ENCODE measurements around the gene OAT. TPM values are rescaled to one million over a fixed set of nuclear protein-coding genes. Genes with fewer than 3 reads are reported as not detected.

The OAT gene
- total RNA-seq, 1 donor from 2014 or later = 119 TPM

DNA sequence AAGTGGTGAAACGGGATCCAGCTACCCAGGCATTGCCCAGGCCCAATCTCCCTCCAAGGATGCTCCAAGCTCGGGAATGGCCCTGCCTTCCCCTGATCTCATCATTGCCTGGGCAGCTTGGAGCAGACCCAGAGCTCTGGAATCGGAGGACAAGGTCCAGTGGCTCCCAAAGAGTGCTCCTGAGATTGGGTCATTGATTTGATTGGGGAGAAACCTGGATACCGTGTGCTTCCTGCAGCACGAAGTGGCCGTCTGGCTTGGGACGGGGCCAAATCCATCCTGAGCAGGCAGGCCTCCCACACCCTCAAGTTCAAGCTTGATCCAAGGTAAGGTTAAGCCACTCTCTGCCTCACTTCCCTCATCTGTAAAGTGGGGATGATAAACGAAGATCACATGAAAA, 69.9 kb downstream of the OAT start:
- Mint-ChIP-seq H3K4me1 (ENCODE audit: low read depth, unreplicated experiment) (no peaks in the 10 kb centered on the region), H3K27me3 (ENCODE audit: low read depth, unreplicated experiment) (peaks cover 31% of the 10 kb centered on the region), H3K27ac (ENCODE audit: unreplicated experiment) (no peak overlapping the region), H3K9me3 (ENCODE audit: unreplicated experiment) (peaks cover 4% of the 10 kb centered on the region), H3K36me3 (ENCODE audit: low read depth, unreplicated experiment) (no peaks in the 10 kb centered on the region), H3K4me3 (ENCODE audit: unreplicated experiment) (no peak overlapping the region)
- Histone ChIP-seq H3K36me3 (ENCODE audit: insufficient read depth, low read length) (no peaks in the 10 kb centered on the region), H4K20me1 (ENCODE audit: insufficient read depth, low read length) (no peaks in the 10 kb centered on the region), H3K4me3 (ENCODE audit: insufficient read depth, low read depth, low read length) (no peak overlapping the region), H3K9ac (ENCODE audit: low read length) (no peak overlapping the region), H3K9me3 (ENCODE audit: insufficient read depth, low read depth, low read length) (no peaks in the 10 kb centered on the region), H3K27me3 (ENCODE audit: insufficient read depth, low read length) (no peaks in the 10 kb centered on the region), H3K79me2 (ENCODE audit: insufficient read depth, low read length) (no peaks in the 10 kb centered on the region), H3K4me1 (ENCODE audit: insufficient read depth, low read length) (no peaks in the 10 kb centered on the region), H3K27ac (ENCODE audit: low read depth, low read length) (no peak overlapping the region), H2AFZ (ENCODE audit: low read depth, low read length) (no peak overlapping the region), H3K4me2 (ENCODE audit: low read length) (no peak overlapping the region)
- TF ChIP-seq, protein P1, sequence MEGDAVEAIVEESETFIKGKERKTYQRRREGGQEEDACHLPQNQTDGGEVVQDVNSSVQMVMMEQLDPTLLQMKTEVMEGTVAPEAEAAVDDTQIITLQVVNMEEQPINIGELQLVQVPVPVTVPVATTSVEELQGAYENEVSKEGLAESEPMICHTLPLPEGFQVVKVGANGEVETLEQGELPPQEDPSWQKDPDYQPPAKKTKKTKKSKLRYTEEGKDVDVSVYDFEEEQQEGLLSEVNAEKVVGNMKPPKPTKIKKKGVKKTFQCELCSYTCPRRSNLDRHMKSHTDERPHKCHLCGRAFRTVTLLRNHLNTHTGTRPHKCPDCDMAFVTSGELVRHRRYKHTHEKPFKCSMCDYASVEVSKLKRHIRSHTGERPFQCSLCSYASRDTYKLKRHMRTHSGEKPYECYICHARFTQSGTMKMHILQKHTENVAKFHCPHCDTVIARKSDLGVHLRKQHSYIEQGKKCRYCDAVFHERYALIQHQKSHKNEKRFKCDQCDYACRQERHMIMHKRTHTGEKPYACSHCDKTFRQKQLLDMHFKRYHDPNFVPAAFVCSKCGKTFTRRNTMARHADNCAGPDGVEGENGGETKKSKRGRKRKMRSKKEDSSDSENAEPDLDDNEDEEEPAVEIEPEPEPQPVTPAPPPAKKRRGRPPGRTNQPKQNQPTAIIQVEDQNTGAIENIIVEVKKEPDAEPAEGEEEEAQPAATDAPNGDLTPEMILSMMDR (IDR thresholded peaks at IDR 0.05; ENCODE audit: insufficient read depth, low read depth, low read length) = no peak
- no peak for TF ChIP-seq EZH2 (IDR thresholded peaks at IDR 0.05; ENCODE audit: insufficient read depth, low read length)
- no peak for DNase-seq (ENCODE audit: low read depth)
- FAIRE-seq = no peak

GRCh38 chr10:124347956-124348355, 70.8 kb downstream of the OAT start:
- Mint-ChIP-seq H3K4me3 (ENCODE audit: unreplicated experiment) (no peak overlapping the region), H3K4me1 (ENCODE audit: low read depth, unreplicated experiment) (no peaks in the 10 kb centered on the region), H3K9me3 (ENCODE audit: unreplicated experiment) (peaks cover 4% of the 10 kb centered on the region), H3K27me3 (ENCODE audit: low read depth, unreplicated experiment) (peaks cover 37% of the 10 kb centered on the region), H3K27ac (ENCODE audit: unreplicated experiment) (no peak overlapping the region), H3K36me3 (ENCODE audit: low read depth, unreplicated experiment) (peaks cover under 1% of the 10 kb centered on the region)
- FAIRE-seq (no peak), DNase-seq (ENCODE audit: low read depth) (no peak)
- H3K36me3 ChIP-seq (ENCODE audit: insufficient read depth, low read length) = no peaks in the 10 kb centered on the region
- H3K4me3 ChIP-seq (ENCODE audit: insufficient read depth, low read depth, low read length) = no peak overlapping the region
- no peaks in the 10 kb centered on the region for H3K4me1 ChIP-seq (ENCODE audit: insufficient read depth, low read length)
- H3K9ac ChIP-seq (ENCODE audit: low read length) = no peak overlapping the region
- H3K4me2 ChIP-seq (ENCODE audit: low read length) = no peak overlapping the region
- no peaks in the 10 kb centered on the region for H4K20me1 ChIP-seq (ENCODE audit: insufficient read depth, low read length)
- H3K9me3 ChIP-seq (ENCODE audit: insufficient read depth, low read depth, low read length) = no peaks in the 10 kb centered on the region
- TF ChIP-seq, protein P1 (IDR thresholded peaks at IDR 0.05; ENCODE audit: insufficient read depth, low read depth, low read length) = no peak
- TF ChIP-seq EZH2 (IDR thresholded peaks at IDR 0.05; ENCODE audit: insufficient read depth, low read length) = no peak
- no peak overlapping the region for H3K27ac ChIP-seq (ENCODE audit: low read depth, low read length)
- H3K79me2 ChIP-seq (ENCODE audit: insufficient read depth, low read length) = no peaks in the 10 kb centered on the region
- H2AFZ ChIP-seq (ENCODE audit: low read depth, low read length) = no peak overlapping the region
- no peaks in the 10 kb centered on the region for H3K27me3 ChIP-seq (ENCODE audit: insufficient read depth, low read length)

Other genes with a start within 250 kb of the OAT start
- 0.07 TPM in 1 of 2 replicates, not detected in the other for gene NKX1-2, start 31.1 kb upstream of the OAT start, total RNA-seq
- gene LHPP, start 42.9 kb upstream of the OAT start, total RNA-seq = 6.9 and 9.7 TPM in 2 replicates